ENCODE data around the gene ZBTB1. TPM values are rescaled to one million over a fixed set of nuclear protein-coding genes. Genes with fewer than 3 reads are reported as not detected.

The ZBTB1 gene, protein sequence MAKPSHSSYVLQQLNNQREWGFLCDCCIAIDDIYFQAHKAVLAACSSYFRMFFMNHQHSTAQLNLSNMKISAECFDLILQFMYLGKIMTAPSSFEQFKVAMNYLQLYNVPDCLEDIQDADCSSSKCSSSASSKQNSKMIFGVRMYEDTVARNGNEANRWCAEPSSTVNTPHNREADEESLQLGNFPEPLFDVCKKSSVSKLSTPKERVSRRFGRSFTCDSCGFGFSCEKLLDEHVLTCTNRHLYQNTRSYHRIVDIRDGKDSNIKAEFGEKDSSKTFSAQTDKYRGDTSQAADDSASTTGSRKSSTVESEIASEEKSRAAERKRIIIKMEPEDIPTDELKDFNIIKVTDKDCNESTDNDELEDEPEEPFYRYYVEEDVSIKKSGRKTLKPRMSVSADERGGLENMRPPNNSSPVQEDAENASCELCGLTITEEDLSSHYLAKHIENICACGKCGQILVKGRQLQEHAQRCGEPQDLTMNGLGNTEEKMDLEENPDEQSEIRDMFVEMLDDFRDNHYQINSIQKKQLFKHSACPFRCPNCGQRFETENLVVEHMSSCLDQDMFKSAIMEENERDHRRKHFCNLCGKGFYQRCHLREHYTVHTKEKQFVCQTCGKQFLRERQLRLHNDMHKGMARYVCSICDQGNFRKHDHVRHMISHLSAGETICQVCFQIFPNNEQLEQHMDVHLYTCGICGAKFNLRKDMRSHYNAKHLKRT
- total RNA-seq (ENCODE audit: low replicate concordance) = 40.9 and 53.3 TPM in 2 replicates

DNA sequence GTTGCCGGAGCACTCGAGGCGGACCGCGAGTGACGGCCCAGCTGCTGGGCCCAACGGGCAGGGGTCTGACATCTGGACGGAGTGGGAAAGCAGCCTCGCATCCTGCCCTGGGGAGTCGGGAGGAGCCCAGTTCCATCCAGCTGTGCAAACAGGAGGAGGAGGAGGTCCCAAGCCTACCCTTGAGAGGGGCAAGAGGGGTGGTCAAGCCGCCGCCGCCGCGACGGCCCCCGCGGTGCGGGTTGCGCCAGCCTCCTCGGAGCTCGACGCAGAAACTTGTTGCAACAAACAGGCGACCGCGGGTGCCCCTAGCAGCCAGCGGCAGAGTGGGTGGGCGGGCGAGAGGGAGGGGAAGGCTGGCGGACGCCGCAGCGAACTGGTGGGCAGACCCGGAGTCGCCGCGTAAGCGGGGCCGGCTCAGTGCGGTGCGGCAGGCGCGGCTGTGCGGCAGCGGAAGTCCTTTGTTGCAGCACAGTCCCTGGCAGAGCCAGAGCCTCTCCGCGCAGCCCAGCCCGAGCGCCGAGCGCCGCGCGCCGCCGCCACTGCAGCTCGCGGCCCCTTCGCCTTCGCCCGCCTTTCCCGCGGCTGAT lies at the start of gene ZBTB1:
TSS of gene ZBTB1 (plus strand) at position 461 of the 587 bp plus-strand sequence. CDS start 16,735 bp downstream, outside the sequence.
- peaks cover 2% of the 10 kb centered on the region for H3K36me3 Mint-ChIP-seq
- peak within 1 kb of the TSS; percentile 99 for H3K27ac ChIP-seq
- H3K4me3 Mint-ChIP-seq = peak within 1 kb of the TSS; percentile 94
- peaks cover 36% of the 10 kb centered on the region for H3K4me1 ChIP-seq
- no peak for TF ChIP-seq EZH2phosphoT487 (IDR thresholded peaks at IDR 0.05)
- TF ChIP-seq, protein P1, sequence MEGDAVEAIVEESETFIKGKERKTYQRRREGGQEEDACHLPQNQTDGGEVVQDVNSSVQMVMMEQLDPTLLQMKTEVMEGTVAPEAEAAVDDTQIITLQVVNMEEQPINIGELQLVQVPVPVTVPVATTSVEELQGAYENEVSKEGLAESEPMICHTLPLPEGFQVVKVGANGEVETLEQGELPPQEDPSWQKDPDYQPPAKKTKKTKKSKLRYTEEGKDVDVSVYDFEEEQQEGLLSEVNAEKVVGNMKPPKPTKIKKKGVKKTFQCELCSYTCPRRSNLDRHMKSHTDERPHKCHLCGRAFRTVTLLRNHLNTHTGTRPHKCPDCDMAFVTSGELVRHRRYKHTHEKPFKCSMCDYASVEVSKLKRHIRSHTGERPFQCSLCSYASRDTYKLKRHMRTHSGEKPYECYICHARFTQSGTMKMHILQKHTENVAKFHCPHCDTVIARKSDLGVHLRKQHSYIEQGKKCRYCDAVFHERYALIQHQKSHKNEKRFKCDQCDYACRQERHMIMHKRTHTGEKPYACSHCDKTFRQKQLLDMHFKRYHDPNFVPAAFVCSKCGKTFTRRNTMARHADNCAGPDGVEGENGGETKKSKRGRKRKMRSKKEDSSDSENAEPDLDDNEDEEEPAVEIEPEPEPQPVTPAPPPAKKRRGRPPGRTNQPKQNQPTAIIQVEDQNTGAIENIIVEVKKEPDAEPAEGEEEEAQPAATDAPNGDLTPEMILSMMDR (IDR thresholded peaks at IDR 0.05) = peak; percentile 3
- H3K27ac Mint-ChIP-seq = peak within 1 kb of the TSS; percentile 98
- H3K9ac ChIP-seq = peak within 1 kb of the TSS; percentile 85
- no peaks in the 10 kb centered on the region for H3K36me3 ChIP-seq
- no peaks in the 10 kb centered on the region for H3K9me3 ChIP-seq (ENCODE audit: low read depth)
- H3K9me3 Mint-ChIP-seq = no peaks in the 10 kb centered on the region
- DNase-seq (ENCODE audit: low spot score) = peak; percentile 94
- H2AFZ ChIP-seq (replicated peaks) = peak within 1 kb of the TSS; percentile 72
- H4K20me1 ChIP-seq (ENCODE audit: low read depth) = peaks cover 32% of the 10 kb centered on the region
- H3K4me2 ChIP-seq = peak within 1 kb of the TSS; percentile 89
- peaks cover 2% of the 10 kb centered on the region for H3K27me3 Mint-ChIP-seq (ENCODE audit: insufficient read depth, low read depth)
- peaks cover 40% of the 10 kb centered on the region for H3K4me1 Mint-ChIP-seq
- peaks cover 31% of the 10 kb centered on the region for H3F3A ChIP-seq (ENCODE audit: low read depth)
- H3K4me3 ChIP-seq = peak within 1 kb of the TSS; percentile 80
- H3K27me3 ChIP-seq = no peaks in the 10 kb centered on the region
- peaks cover 84% of the 10 kb centered on the region for H3K79me2 ChIP-seq (ENCODE audit: low read depth)

DNA sequence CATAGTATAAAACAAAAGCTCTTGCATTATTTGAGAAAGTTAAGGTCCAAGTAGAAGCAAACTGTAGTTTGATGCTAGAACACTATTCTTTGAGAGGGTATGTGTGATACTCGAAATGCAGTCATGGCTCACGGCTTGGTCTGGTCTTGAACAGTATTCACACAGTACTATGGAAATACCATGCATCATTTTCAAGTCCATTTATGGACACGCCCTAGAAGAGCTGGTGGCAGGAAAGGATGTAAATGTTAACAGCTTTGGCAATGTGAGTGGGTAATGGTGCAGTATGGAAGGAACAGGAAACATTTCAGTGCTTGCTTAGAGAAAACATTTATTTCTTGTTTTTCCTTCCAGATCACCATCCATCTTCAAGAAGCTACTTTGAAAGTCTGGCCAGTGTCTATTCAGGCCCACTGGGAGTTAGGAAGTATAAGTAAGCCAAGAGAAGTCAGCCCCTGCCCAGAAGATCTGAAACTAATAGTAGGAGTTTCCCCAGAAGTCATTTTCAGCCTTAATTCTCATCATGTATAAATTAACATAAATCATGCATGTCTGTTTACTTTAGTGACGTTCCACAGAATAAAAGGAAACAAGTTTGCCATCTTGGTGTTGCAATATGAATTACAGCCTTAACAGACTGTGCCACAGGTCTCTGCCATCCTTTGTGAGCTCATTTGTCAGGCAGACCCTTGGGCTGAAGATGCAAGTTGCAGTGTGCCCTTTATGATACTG lies 45.0 kb upstream of the ZBTB1 start:
- Histone ChIP-seq H3K27me3 (peaks cover 5% of the 10 kb centered on the region), H3K79me2 (ENCODE audit: low read depth) (no peaks in the 10 kb centered on the region), H4K20me1 (ENCODE audit: low read depth) (no peaks in the 10 kb centered on the region), H3K9ac (no peak overlapping the region), H2AFZ (replicated peaks) (no peak overlapping the region), H3K9me3 (ENCODE audit: low read depth) (no peaks in the 10 kb centered on the region), H3K4me1 (peaks cover 2% of the 10 kb centered on the region), H3K27ac (no peak overlapping the region), H3K4me3 (no peak overlapping the region), H3K4me2 (no peak overlapping the region), H3F3A (ENCODE audit: low read depth) (peaks cover 11% of the 10 kb centered on the region), H3K36me3 (no peaks in the 10 kb centered on the region)
- no peak for DNase-seq (ENCODE audit: low spot score)
- TF ChIP-seq, protein P1 (IDR thresholded peaks at IDR 0.05) = no peak
- TF ChIP-seq EZH2 (IDR thresholded peaks at IDR 0.05) (no peak), EZH2phosphoT487 (IDR thresholded peaks at IDR 0.05) (no peak)
- peaks cover 1% of the 10 kb centered on the region for H3K27me3 Mint-ChIP-seq (ENCODE audit: insufficient read depth, low read depth)
- peaks cover 4% of the 10 kb centered on the region for H3K36me3 Mint-ChIP-seq
- no peaks in the 10 kb centered on the region for H3K4me1 Mint-ChIP-seq
- no peak overlapping the region for H3K27ac Mint-ChIP-seq
- no peaks in the 10 kb centered on the region for H3K9me3 Mint-ChIP-seq
- H3K4me3 Mint-ChIP-seq = no peak overlapping the region

DNA sequence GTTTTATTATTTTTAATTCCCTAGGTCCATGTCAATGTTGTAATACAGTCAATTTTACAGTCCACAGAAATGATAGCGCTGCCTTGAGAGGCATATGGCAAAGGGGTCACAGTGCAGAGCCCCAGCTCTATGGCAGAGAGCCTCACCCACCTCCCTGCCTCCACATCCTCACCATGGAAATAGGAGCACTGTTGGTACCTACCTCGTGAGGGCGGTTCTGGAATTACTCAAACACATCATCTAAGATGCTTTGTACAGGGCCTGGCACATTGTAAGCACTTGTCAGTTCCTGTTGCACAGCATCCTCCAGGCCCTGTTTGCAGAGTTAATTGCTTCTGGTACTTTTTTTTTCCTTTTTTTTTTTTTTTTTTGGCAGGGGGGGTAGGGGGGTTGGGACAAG lies 43.3 kb upstream of the ZBTB1 start:
- Mint-ChIP-seq H3K27me3 (ENCODE audit: insufficient read depth, low read depth) (no peaks in the 10 kb centered on the region), H3K27ac (no peak overlapping the region), H3K9me3 (no peaks in the 10 kb centered on the region), H3K36me3 (peaks cover 2% of the 10 kb centered on the region), H3K4me1 (peaks cover 9% of the 10 kb centered on the region), H3K4me3 (no peak overlapping the region)
- no peak overlapping the region for H3K9ac ChIP-seq
- no peak overlapping the region for H3K4me2 ChIP-seq
- H2AFZ ChIP-seq (replicated peaks) = no peak overlapping the region
- no peaks in the 10 kb centered on the region for H3K79me2 ChIP-seq (ENCODE audit: low read depth)
- no peaks in the 10 kb centered on the region for H3K36me3 ChIP-seq
- H3K9me3 ChIP-seq (ENCODE audit: low read depth) = no peaks in the 10 kb centered on the region
- H3K27me3 ChIP-seq = peaks cover 7% of the 10 kb centered on the region
- no peak overlapping the region for H3K27ac ChIP-seq
- peaks cover 10% of the 10 kb centered on the region for H3K4me1 ChIP-seq
- no peak overlapping the region for H3K4me3 ChIP-seq
- no peak for DNase-seq (ENCODE audit: low spot score)
- TF ChIP-seq, protein P1 (IDR thresholded peaks at IDR 0.05) = no peak
- TF ChIP-seq EZH2 (IDR thresholded peaks at IDR 0.05) (no peak), EZH2phosphoT487 (IDR thresholded peaks at IDR 0.05) (no peak)
- no peaks in the 10 kb centered on the region for H4K20me1 ChIP-seq (ENCODE audit: low read depth)
- peaks cover 25% of the 10 kb centered on the region for H3F3A ChIP-seq (ENCODE audit: low read depth)
